A673 (cell line): Measurements from ENCODE around the gene DCHS2. TPM values are rescaled to one million over a fixed set of nuclear protein-coding genes. Genes with fewer than 3 reads are reported as not detected.

ENCODE experiments used
- BruUV-seq: library from RNA; stranded (reverse); fragments of 400-500 nt; replicated peaks from 2 replicates; lab custom pipeline; 2021; lab: Mats Ljungman, UMichigan
- CTCF ChIA-PET: fragments of 300-600 bp; sonication (Branson Sonifier 250); formaldehyde crosslinking; loops from one replicate; lab custom pipeline; 2022; ENCODE audit warnings: antibody characterized with exemption; lab: Charles Lee
- POLR2A ChIA-PET: fragments of 300-600 bp; sonication (Branson Sonifier 250); formaldehyde crosslinking; loops from one replicate; lab custom pipeline; 2022; ENCODE audit warnings: antibody characterized with exemption; ENCODE audit not compliant: low non-redundant PET; lab: Charles Lee
- DNase-seq: peaks from one replicate; pipeline ENCODE4 v3.0.0-alpha.2; 2015; ENCODE audit warnings: low spot score
- H3K27ac ChIP-seq: fragments of 200-600 bp; sonication (generic); 2 replicates; pipeline ENCODE4 v1.5.1; 2016; ENCODE audit warnings: mixed run types, low read depth, mild to moderate bottlenecking, mixed read lengths, antibody characterized with exemption, low read length; ENCODE audit not compliant: poor library complexity, severe bottlenecking
- H3K27me3 ChIP-seq: fragments of 200-600 bp; sonication (generic); replicated peaks from 2 replicates; pipeline ENCODE4 v1.6.1; 2017; ENCODE audit warnings: mixed run types, low read depth, mild to moderate bottlenecking, mixed read lengths, antibody characterized with exemption, low read length; ENCODE audit not compliant: insufficient read depth, poor library complexity
- H3K36me3 ChIP-seq: fragments of 200-600 bp; sonication (generic); 2 replicates; pipeline ENCODE4 v1.6.1; 2016; ENCODE audit warnings: mixed run types, mild to moderate bottlenecking, mixed read lengths, antibody characterized with exemption, low read length; ENCODE audit not compliant: insufficient read depth, poor library complexity, severe bottlenecking
- H3K4me1 ChIP-seq: fragments of 200-600 bp; sonication (generic); 2 replicates; pipeline ENCODE4 v1.6.1; 2017; ENCODE audit warnings: mixed run types, mild to moderate bottlenecking, mixed read lengths, antibody characterized with exemption, low read length; ENCODE audit not compliant: insufficient read depth, poor library complexity, severe bottlenecking
- H3K4me3 ChIP-seq: fragments of 200-600 bp; sonication (generic); 2 replicates; pipeline ENCODE4 v1.5.1; 2016; ENCODE audit warnings: low read depth, mixed run types, mild to moderate bottlenecking, mixed read lengths, low read length; ENCODE audit not compliant: poor library complexity, severe bottlenecking
- H3K9me3 ChIP-seq: fragments of 200-600 bp; sonication (generic); 2 replicates; pipeline ENCODE4 v1.6.1; 2016; ENCODE audit warnings: mixed run types, low read depth, mild to moderate bottlenecking, mixed read lengths, antibody characterized with exemption, low read length; ENCODE audit not compliant: poor library complexity, severe bottlenecking
- EZH2 ChIP-seq: fragments of 200-600 bp; sonication (generic); IDR thresholded peaks from 2 replicates; pipeline ENCODE4 v1.6.1; 2017; ENCODE audit warnings: borderline replicate concordance, low read depth, mild to moderate bottlenecking, mixed read lengths, antibody characterized with exemption, low read length; ENCODE audit not compliant: poor library complexity, severe bottlenecking
- intact Hi-C: fragments of 100-400 bp; cut with micrococcal nuclease; formaldehyde crosslinking; loops from one replicate; pipeline ENCODE4 v1.10.0; 2022; ENCODE audit not compliant: unreplicated experiment
- total RNA-seq: library from RNA; stranded (reverse); gene quantifications from 2 replicates; pipeline ENCODE4 v1.2.3, GENCODE V29; 2021
- TF ChIP-seq, protein P1 (sequence below): fragments of 300-800, 200-600 bp; sonication (generic); conservative IDR thresholded peaks from 2 replicates; pipeline ENCODE4 v1.5.1; 2017; ENCODE audit warnings: low read depth, mild to moderate bottlenecking, antibody characterized with exemption, low read length, moderate library complexity, mixed read lengths

DCHS2 gene
- total RNA-seq, 1 experiment from 2014 or later: 0.58 TPM

GRCh38 chr4:154424810-154425484, 66.7 kb downstream of the DCHS2 start:
- H3K4me1 ChIP-seq: no peaks in the 10 kb centered on the region
- H3K9me3 ChIP-seq: no peaks in the 10 kb centered on the region
- H3K27me3 ChIP-seq: no peaks in the 10 kb centered on the region
- CTCF ChIA-PET: no interaction called here
- no peak overlapping the region for H3K4me3 ChIP-seq
- no TSS peak for BruUV-seq
- POLR2A ChIA-PET: no interaction called here
- TF ChIP-seq, protein P1, sequence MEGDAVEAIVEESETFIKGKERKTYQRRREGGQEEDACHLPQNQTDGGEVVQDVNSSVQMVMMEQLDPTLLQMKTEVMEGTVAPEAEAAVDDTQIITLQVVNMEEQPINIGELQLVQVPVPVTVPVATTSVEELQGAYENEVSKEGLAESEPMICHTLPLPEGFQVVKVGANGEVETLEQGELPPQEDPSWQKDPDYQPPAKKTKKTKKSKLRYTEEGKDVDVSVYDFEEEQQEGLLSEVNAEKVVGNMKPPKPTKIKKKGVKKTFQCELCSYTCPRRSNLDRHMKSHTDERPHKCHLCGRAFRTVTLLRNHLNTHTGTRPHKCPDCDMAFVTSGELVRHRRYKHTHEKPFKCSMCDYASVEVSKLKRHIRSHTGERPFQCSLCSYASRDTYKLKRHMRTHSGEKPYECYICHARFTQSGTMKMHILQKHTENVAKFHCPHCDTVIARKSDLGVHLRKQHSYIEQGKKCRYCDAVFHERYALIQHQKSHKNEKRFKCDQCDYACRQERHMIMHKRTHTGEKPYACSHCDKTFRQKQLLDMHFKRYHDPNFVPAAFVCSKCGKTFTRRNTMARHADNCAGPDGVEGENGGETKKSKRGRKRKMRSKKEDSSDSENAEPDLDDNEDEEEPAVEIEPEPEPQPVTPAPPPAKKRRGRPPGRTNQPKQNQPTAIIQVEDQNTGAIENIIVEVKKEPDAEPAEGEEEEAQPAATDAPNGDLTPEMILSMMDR: no peak
- TF ChIP-seq EZH2: no peak
- DNase-seq: no peak
- intact Hi-C loops: no loop called here
- no peaks in the 10 kb centered on the region for H3K36me3 ChIP-seq
- no peak overlapping the region for H3K27ac ChIP-seq

- intact Hi-C loops: no loop called here
- Histone ChIP-seq H3K36me3 (no peaks in the 10 kb centered on the region), H3K4me1 (peaks cover 3% of the 10 kb centered on the region), H3K27me3 (no peaks in the 10 kb centered on the region), H3K4me3 (no peak overlapping the region), H3K9me3 (no peaks in the 10 kb centered on the region), H3K27ac (no peak overlapping the region)
- BruUV-seq: no TSS peak
- DNase-seq: no peak
- TF ChIP-seq, protein P1: no peak
- no peak for TF ChIP-seq EZH2
- POLR2A ChIA-PET: no interaction called here
- CTCF ChIA-PET: no interaction called here
These were observed 69.4 kb downstream of the DCHS2 start for GRCh38 chr4:154422152-154422551.

DNA sequence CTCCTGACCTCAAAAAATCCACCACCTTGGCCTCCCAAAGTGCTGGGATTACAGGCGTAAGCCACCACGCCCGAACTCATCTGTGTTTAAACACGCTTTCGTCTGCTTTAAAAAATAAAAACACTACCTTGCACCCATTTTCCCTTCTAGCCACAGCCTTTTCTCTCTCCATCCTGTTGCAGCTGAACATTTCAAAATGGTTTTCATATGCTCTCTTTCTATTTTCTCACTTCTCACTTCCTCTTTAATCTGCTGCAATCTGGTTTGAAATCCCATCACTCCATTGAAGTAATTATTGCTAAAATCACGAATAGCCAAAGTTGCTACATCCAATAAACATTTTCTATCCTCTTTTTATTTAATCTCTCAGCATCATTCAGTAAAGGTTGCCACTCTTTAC, 70.0 kb downstream of the DCHS2 start:
- intact Hi-C loops: no loop called here
- Histone ChIP-seq H3K4me3 (no peak overlapping the region), H3K36me3 (no peaks in the 10 kb centered on the region), H3K4me1 (peaks cover 3% of the 10 kb centered on the region), H3K9me3 (no peaks in the 10 kb centered on the region), H3K27me3 (no peaks in the 10 kb centered on the region), H3K27ac (no peak overlapping the region)
- BruUV-seq: no TSS peak
- TF ChIP-seq, protein P1: no peak
- TF ChIP-seq EZH2: no peak
- POLR2A ChIA-PET: no interaction called here
- no peak for DNase-seq
- CTCF ChIA-PET: no interaction called here
